ENCODE measurements around the gene TUBGCP6. TPM values are rescaled to one million over a fixed set of nuclear protein-coding genes. Genes with fewer than 3 reads are reported as not detected.

Gene TUBGCP6
- total RNA-seq, 1 donor from 2014 or later: 18.2 TPM

GRCh38 chr22:50285568-50286229 lies 40.9 kb upstream of the TUBGCP6 start:
- TF ChIP-seq CTCF (IDR thresholded peaks at IDR 0.05; ENCODE audit: insufficient read depth, low read length, severe bottlenecking): no peak
- H3K36me3 ChIP-seq (ENCODE audit: control insufficient read depth, insufficient read depth, low read length): peaks cover 69% of the 10 kb centered on the region
- no peaks in the 10 kb centered on the region for H3K27me3 ChIP-seq (ENCODE audit: control insufficient read depth, insufficient read depth, low read length)
- DNase-seq (ENCODE audit: low read depth) (no peak), FAIRE-seq (no peak)
- H3K4me3 ChIP-seq (ENCODE audit: low read depth, low read length): no peak overlapping the region

- FAIRE-seq: no peak
- Histone ChIP-seq H3K4me3 (ENCODE audit: low read depth, low read length) (no peak overlapping the region), H3K36me3 (ENCODE audit: control insufficient read depth, insufficient read depth, low read length) (peaks cover 67% of the 10 kb centered on the region), H3K27me3 (ENCODE audit: control insufficient read depth, insufficient read depth, low read length) (no peaks in the 10 kb centered on the region)
- DNase-seq (ENCODE audit: low read depth): no peak
- no peak for TF ChIP-seq CTCF (IDR thresholded peaks at IDR 0.05; ENCODE audit: insufficient read depth, low read length, severe bottlenecking)
These were observed 39.7 kb upstream of the TUBGCP6 start for GRCh38 chr22:50284479-50284878.

GRCh38 chr22:50283821-50284220 lies 39.0 kb upstream of the TUBGCP6 start:
- no peak for TF ChIP-seq CTCF (IDR thresholded peaks at IDR 0.05; ENCODE audit: insufficient read depth, low read length, severe bottlenecking)
- H3K27me3 ChIP-seq (ENCODE audit: control insufficient read depth, insufficient read depth, low read length): no peaks in the 10 kb centered on the region
- H3K36me3 ChIP-seq (ENCODE audit: control insufficient read depth, insufficient read depth, low read length): peaks cover 67% of the 10 kb centered on the region
- H3K4me3 ChIP-seq (ENCODE audit: low read depth, low read length): no peak overlapping the region
- DNase-seq (ENCODE audit: low read depth) (no peak), FAIRE-seq (no peak)

- peak; percentile 93 for DNase-seq (ENCODE audit: low read depth)
These were observed 37.7 kb upstream of the TUBGCP6 start for GRCh38 chr22:50282361-50283155.

GRCh38 chr22:50281957-50282356 lies 37.1 kb upstream of the TUBGCP6 start:
- peaks cover 67% of the 10 kb centered on the region for H3K36me3 ChIP-seq (ENCODE audit: control insufficient read depth, insufficient read depth, low read length)

More at GRCh38 chr22:50282361-50283155, 37.7 kb upstream of the TUBGCP6 start:
- H3K4me3 ChIP-seq (ENCODE audit: low read depth, low read length): no peak overlapping the region
- no peaks in the 10 kb centered on the region for H3K27me3 ChIP-seq (ENCODE audit: control insufficient read depth, insufficient read depth, low read length)
- no peak for TF ChIP-seq CTCF (IDR thresholded peaks at IDR 0.05; ENCODE audit: insufficient read depth, low read length, severe bottlenecking)
- FAIRE-seq: no peak
- H3K36me3 ChIP-seq (ENCODE audit: control insufficient read depth, insufficient read depth, low read length): peaks cover 67% of the 10 kb centered on the region

More at GRCh38 chr22:50281957-50282356, 37.1 kb upstream of the TUBGCP6 start:
- DNase-seq (ENCODE audit: low read depth): no peak
- FAIRE-seq: no peak
- no peak for TF ChIP-seq CTCF (IDR thresholded peaks at IDR 0.05; ENCODE audit: insufficient read depth, low read length, severe bottlenecking)
- no peak overlapping the region for H3K4me3 ChIP-seq (ENCODE audit: low read depth, low read length)
- no peaks in the 10 kb centered on the region for H3K27me3 ChIP-seq (ENCODE audit: control insufficient read depth, insufficient read depth, low read length)
